Upper lobe of left lung (tissue), 6 donors: ENCODE measurements around the gene USP54. TPM values are rescaled to one million over a fixed set of nuclear protein-coding genes. Genes with fewer than 3 reads are reported as not detected.

ENCODE experiments used
- ATAC-seq, 2 donors: fragments of 200-7000 bp; cut with Tn5 transposase; one replicate each; pipeline ENCODE4 v1.9.1; 2022; ENCODE audit warnings: mild to moderate bottlenecking in 2 of 2, moderate library complexity in 2 of 2; ENCODE audit not compliant: low FRiP score in 2 of 2
- DNase-seq, 2 donors: peaks; one replicate each; pipeline ENCODE4 v3.0.0-alpha.2; 2019 to 2020
- H3K27ac ChIP-seq, 4 donors: fragments of 200-600 bp; sonication (generic); one replicate each; pipeline ENCODE4 v1.5.1; 2016 to 2019
- H3K27me3 ChIP-seq, 4 donors: fragments of 200-600 bp; sonication (generic); one replicate each; pipeline ENCODE4 v1.5.1; 2017 to 2019
- H3K36me3 ChIP-seq, 4 donors: fragments of 200-600 bp; sonication (generic); one replicate each; pipeline ENCODE4 v1.5.1; 2016 to 2019
- H3K4me1 ChIP-seq, 4 donors: fragments of 200-600 bp; sonication (generic); one replicate each; pipeline ENCODE4 v1.5.1; 2018 to 2019
- H3K4me3 ChIP-seq, 4 donors: fragments of 200-600 bp; sonication (generic); one replicate each; pipeline ENCODE4 v1.5.1; 2017 to 2019; ENCODE audit warnings: mild to moderate bottlenecking in 2 of 4, moderate library complexity in 1 of 4
- H3K9me3 ChIP-seq, 4 donors: fragments of 200-600 bp; sonication (generic); one replicate each; pipeline ENCODE4 v1.5.1; 2018 to 2019
- CTCF ChIP-seq, 6 experiments: fragments of 450-650 bp in 4 of 6; fragments of 200-600 bp in 2 of 6; sonication (generic) in 2 of 6; IDR thresholded peaks; one replicate each; pipeline ENCODE4 v1.5.1; 2016 to 2019; ENCODE audit warnings: antibody characterized with exemption in 6 of 6
- EP300 ChIP-seq, 4 donors: sonication (generic); formaldehyde crosslinking; IDR thresholded peaks; one replicate each; pipeline ENCODE4 v1.5.1; 2017; ENCODE audit warnings: antibody characterized with exemption in 4 of 4, control low read depth in 2 of 4
- POLR2A ChIP-seq, 4 donors: fragments of 450-650 bp; IDR thresholded peaks; one replicate each; pipeline ENCODE4 v1.5.1; 2016 to 2017; ENCODE audit warnings: antibody characterized with exemption in 4 of 4, mild to moderate bottlenecking in 2 of 4
- POLR2AphosphoS5 ChIP-seq, 2 donors: sonication (generic); formaldehyde crosslinking; IDR thresholded peaks; one replicate each; pipeline ENCODE4 v1.5.1; 2017; ENCODE audit warnings: antibody characterized with exemption in 2 of 2
- WGBS, 2 donors: methylation state at CpG; one replicate each; pipeline ENCODE4 v1.1.5; 2017 to 2018; 5-methylcytosine and 5-hydroxymethylcytosine counted together
- total RNA-seq, 6 donors: library from RNA; depleted of rRNA in 4 of 6; stranded (reverse); fragments of >200 nt in 4 of 6; gene quantifications; one replicate each; pipeline versions ENCODE4 v1.1.0 to v1.2.1, GENCODE V29; 2016 to 2021
- donor health status: DM: no; HTN: no; CAD: no; lungs with moderate emphysema.
- donor health status: DM: no; HTN: yes; CAD: no; lungs with severe emphysema.

The USP54 gene
- total RNA-seq, 6 donors from 2014 or later, result 67.9 to 188 (median 120) TPM

GRCh38 chr10:73506074-73506473 is 85.1 kb downstream of the USP54 start:
- ATAC-seq (no peak), DNase-seq (no peak)
- Histone ChIP-seq H3K4me3 (no peak overlapping the region), H3K36me3 (peaks cover 7 to 35% (median 16%) of the 10 kb centered on the region in 4 donors), H3K4me1 (peaks cover 0 to 10% (median 5%) of the 10 kb centered on the region in 4 donors), H3K27ac (no peak overlapping the region), H3K9me3 (no peaks in the 10 kb centered on the region), H3K27me3 (no peaks in the 10 kb centered on the region)
- TF ChIP-seq POLR2A (IDR thresholded peaks at IDR 0.05), result no peak
- no peak for TF ChIP-seq POLR2AphosphoS5 (IDR thresholded peaks at IDR 0.05)
- no peak for TF ChIP-seq EP300 (IDR thresholded peaks at IDR 0.05)
- no peak for TF ChIP-seq CTCF (IDR thresholded peaks at IDR 0.05)

GRCh38 chr10:73503037-73503436 is 88.1 kb downstream of the USP54 start:
- no peak overlapping the region for H3K4me3 ChIP-seq
- H3K4me1 ChIP-seq, result peaks cover 0 to 16% (median 8%) of the 10 kb centered on the region in 4 donors
- no peaks in the 10 kb centered on the region for H3K9me3 ChIP-seq
- ATAC-seq (no peak), DNase-seq (no peak)
- 95 to 96% methylated on average over 1 of the region's 1 CpG for WGBS, 2 donors
- H3K27me3 ChIP-seq, result no peaks in the 10 kb centered on the region
- H3K27ac ChIP-seq, result no peak overlapping the region
- TF ChIP-seq POLR2A (IDR thresholded peaks at IDR 0.05), result no peak
- no peak for TF ChIP-seq CTCF (IDR thresholded peaks at IDR 0.05)
- no peak for TF ChIP-seq EP300 (IDR thresholded peaks at IDR 0.05)
- TF ChIP-seq POLR2AphosphoS5 (IDR thresholded peaks at IDR 0.05), result no peak
- H3K36me3 ChIP-seq, result peaks cover 7 to 62% (median 29%) of the 10 kb centered on the region in 4 donors

GRCh38 chr10:73501651-73502050 is 89.5 kb downstream of the USP54 start:
- Histone ChIP-seq H3K27me3 (no peaks in the 10 kb centered on the region), H3K27ac (peak overlapping the region in 2 of 4 donors; percentile 8 to 63)

GRCh38 chr10:73497623-73498022 is 93.5 kb downstream of the USP54 start:
- WGBS, 2 donors, result 81 to 83% methylated on average over 2 of the region's 2 CpGs
- TF ChIP-seq CTCF (IDR thresholded peaks at IDR 0.05) (no peak), EP300 (IDR thresholded peaks at IDR 0.05) (no peak), POLR2A (IDR thresholded peaks at IDR 0.05) (no peak), POLR2AphosphoS5 (IDR thresholded peaks at IDR 0.05) (no peak)
- H3K4me1 ChIP-seq, result peaks cover 31 to 53% (median 37%) of the 10 kb centered on the region in 4 donors
- DNase-seq, result no peak
- H3K27ac ChIP-seq, result no peak overlapping the region
- no peak for ATAC-seq
- H3K4me3 ChIP-seq, result no peak overlapping the region
- no peaks in the 10 kb centered on the region for H3K27me3 ChIP-seq
- no peaks in the 10 kb centered on the region for H3K9me3 ChIP-seq
- peaks cover 0 to 32% (median 15%) of the 10 kb centered on the region in 4 donors for H3K36me3 ChIP-seq

More at GRCh38 chr10:73501651-73502050, 89.5 kb downstream of the USP54 start:
- ATAC-seq, result no peak
- Histone ChIP-seq H3K9me3 (no peaks in the 10 kb centered on the region), H3K36me3 (peaks cover 7 to 65% (median 32%) of the 10 kb centered on the region in 4 donors), H3K4me3 (no peak overlapping the region), H3K4me1 (peaks cover 2 to 25% (median 14%) of the 10 kb centered on the region in 4 donors)
- TF ChIP-seq POLR2AphosphoS5 (IDR thresholded peaks at IDR 0.05) (no peak), CTCF (IDR thresholded peaks at IDR 0.05) (no peak)
- DNase-seq, result no peak
